OCI-LY1 (cell line): ENCODE results near the gene BBS2.

ENCODE experiments used
- H2AFZ ChIP-seq: fragments of 200-600 bp; sonication (generic), shearing (Covaris generic); 2 replicates; pipeline ENCODE4 v1.6.0; 2014; ENCODE audit warnings: antibody characterized with exemption, mild to moderate bottlenecking, low read length
- H3F3A ChIP-seq: fragments of 200-600 bp; sonication (generic), shearing (Covaris generic); 2 replicates; pipeline ENCODE4 v1.6.0; 2014; ENCODE audit warnings: mild to moderate bottlenecking, antibody characterized with exemption, low read length, moderate library complexity; ENCODE audit not compliant: insufficient read depth
- H3K27ac ChIP-seq: fragments of 200-600 bp; sonication (generic); 2 replicates; pipeline ENCODE4 v1.5.1; 2014; ENCODE audit warnings: low read length, mixed run types, mild to moderate bottlenecking, low read depth; ENCODE audit not compliant: poor library complexity, severe bottlenecking
- H3K27me3 ChIP-seq: fragments of 200-600 bp; sonication (generic); 2 replicates; pipeline ENCODE4 v1.6.0; 2014; ENCODE audit warnings: antibody characterized with exemption, mild to moderate bottlenecking, low read length, moderate library complexity; ENCODE audit not compliant: insufficient read depth
- H3K36me3 ChIP-seq: fragments of 200-600 bp; sonication (generic); 2 replicates; pipeline ENCODE4 v1.6.1; 2014; ENCODE audit warnings: mild to moderate bottlenecking, antibody characterized with exemption, low read length, moderate library complexity, mixed read lengths; ENCODE audit not compliant: insufficient read depth
- H3K4me1 ChIP-seq: fragments of 200-600 bp; sonication (generic); 2 replicates; pipeline ENCODE4 v1.5.1; 2014; ENCODE audit warnings: mild to moderate bottlenecking, low read length, moderate library complexity; ENCODE audit not compliant: insufficient read depth, severe bottlenecking
- H3K4me2 ChIP-seq: fragments of 200-600 bp; sonication (generic), shearing (Covaris generic); 2 replicates; pipeline ENCODE4 v1.6.1; 2014; ENCODE audit warnings: low read length
- H3K4me3 ChIP-seq: fragments of 200-600 bp; sonication (generic); 2 replicates; pipeline ENCODE4 v1.5.1; 2014; ENCODE audit warnings: low read length, low read depth, mild to moderate bottlenecking, mixed read lengths; ENCODE audit not compliant: poor library complexity, severe bottlenecking
- H3K79me2 ChIP-seq: fragments of 200-600 bp; shearing (Covaris generic); 2 replicates; pipeline ENCODE4 v1.6.1; 2016; ENCODE audit warnings: mixed run types, low read length, mixed read lengths; ENCODE audit not compliant: insufficient read depth
- H3K9ac ChIP-seq: fragments of 200-600 bp; sonication (generic), shearing (Covaris generic); 2 replicates; pipeline ENCODE4 v1.6.1; 2014; ENCODE audit warnings: mild to moderate bottlenecking, low read length, mixed read lengths
- H3K9me2 ChIP-seq: fragments of 200-600 bp; sonication (generic), shearing (Covaris generic); 2 replicates; pipeline ENCODE4 v1.6.1; 2014; ENCODE audit warnings: low read depth, mild to moderate bottlenecking, low read length, mixed read lengths
- H3K9me3 ChIP-seq: fragments of 200-600 bp; shearing (Covaris generic); 2 replicates; pipeline ENCODE4 v1.6.1; 2014; ENCODE audit warnings: low read length, mixed read lengths
- H4K20me1 ChIP-seq: fragments of 200-600 bp; sonication (generic), shearing (Covaris generic); 2 replicates; pipeline ENCODE4 v1.6.0; 2016; ENCODE audit warnings: mild to moderate bottlenecking, low read length; ENCODE audit not compliant: insufficient read depth
- CTCF ChIP-seq: fragments of 200-600 bp; sonication (generic), shearing (Covaris generic); IDR thresholded peaks from 2 replicates; pipeline ENCODE4 v1.5.1; 2017; ENCODE audit warnings: mild to moderate bottlenecking, antibody characterized with exemption, low read length, moderate library complexity, mixed read lengths
- EZH2 ChIP-seq: fragments of 200-600 bp; sonication (generic), shearing (Covaris generic); IDR thresholded peaks from 2 replicates; pipeline ENCODE4 v1.8.0; 2017; ENCODE audit warnings: borderline replicate concordance, mixed run types, mild to moderate bottlenecking, antibody characterized with exemption, low read length, moderate library complexity, mixed read lengths

Gene BBS2

GRCh38 chr16:56506941-56507340 lies 12.9 kb downstream of the BBS2 start:
- H3K79me2 ChIP-seq, result no peaks in the 10 kb centered on the region
- no peak overlapping the region for H3K4me3 ChIP-seq
- no peak overlapping the region for H3K4me2 ChIP-seq
- peaks cover 26% of the 10 kb centered on the region for H3K36me3 ChIP-seq
- H4K20me1 ChIP-seq, result no peaks in the 10 kb centered on the region
- no peak overlapping the region for H2AFZ ChIP-seq
- no peaks in the 10 kb centered on the region for H3F3A ChIP-seq
- no peaks in the 10 kb centered on the region for H3K4me1 ChIP-seq
- TF ChIP-seq CTCF (no peak), EZH2 (no peak)
- no peaks in the 10 kb centered on the region for H3K9me3 ChIP-seq
- H3K27me3 ChIP-seq, result no peaks in the 10 kb centered on the region
- no peak overlapping the region for H3K9ac ChIP-seq
- H3K27ac ChIP-seq, result no peak overlapping the region
- no peaks in the 10 kb centered on the region for H3K9me2 ChIP-seq

- H3K36me3 ChIP-seq, result peaks cover 35% of the 10 kb centered on the region; the same call in 1 of the 2 replicates
Measured at GRCh38 chr16:56505181-56505580, 14.6 kb downstream of the BBS2 start.

GRCh38 chr16:56493815-56494214 lies 26.0 kb downstream of the BBS2 start:
- no peak overlapping the region for H2AFZ ChIP-seq
- no peaks in the 10 kb centered on the region for H3K9me2 ChIP-seq
- H3K4me3 ChIP-seq, result no peak overlapping the region
- TF ChIP-seq EZH2, result no peak
- no peaks in the 10 kb centered on the region for H4K20me1 ChIP-seq
- H3F3A ChIP-seq, result no peaks in the 10 kb centered on the region
- peaks cover 9% of the 10 kb centered on the region; the same call in 1 of the 2 replicates for H3K36me3 ChIP-seq
- no peaks in the 10 kb centered on the region for H3K4me1 ChIP-seq
- no peaks in the 10 kb centered on the region for H3K9me3 ChIP-seq
- no peak overlapping the region for H3K9ac ChIP-seq
- H3K27ac ChIP-seq, result no peak overlapping the region
- no peaks in the 10 kb centered on the region for H3K27me3 ChIP-seq
- no peak overlapping the region for H3K4me2 ChIP-seq
- no peaks in the 10 kb centered on the region for H3K79me2 ChIP-seq

More at GRCh38 chr16:56505181-56505580, 14.6 kb downstream of the BBS2 start:
- no peaks in the 10 kb centered on the region for H3K9me3 ChIP-seq
- H3K79me2 ChIP-seq, result no peaks in the 10 kb centered on the region
- TF ChIP-seq CTCF, result no peak
- no peak for TF ChIP-seq EZH2
- no peaks in the 10 kb centered on the region for H3K4me1 ChIP-seq
- no peak overlapping the region for H3K9ac ChIP-seq
- H3K4me2 ChIP-seq, result no peak overlapping the region
- H3K27me3 ChIP-seq, result no peaks in the 10 kb centered on the region
- no peak overlapping the region for H3K4me3 ChIP-seq
- no peak overlapping the region for H2AFZ ChIP-seq
- no peaks in the 10 kb centered on the region for H3F3A ChIP-seq
- H3K27ac ChIP-seq, result no peak overlapping the region
- H3K9me2 ChIP-seq, result no peaks in the 10 kb centered on the region
- no peaks in the 10 kb centered on the region for H4K20me1 ChIP-seq

- Histone ChIP-seq H2AFZ (no peak overlapping the region), H3K4me2 (no peak overlapping the region), H3K4me3 (no peak overlapping the region), H3K9ac (no peak overlapping the region), H3K27me3 (no peaks in the 10 kb centered on the region), H3K36me3 (peaks cover 3% of the 10 kb centered on the region; the same call in 1 of the 2 replicates), H3K27ac (no peak overlapping the region), H3K4me1 (no peaks in the 10 kb centered on the region), H3K9me3 (no peaks in the 10 kb centered on the region), H3F3A (no peaks in the 10 kb centered on the region), H3K79me2 (no peaks in the 10 kb centered on the region), H4K20me1 (no peaks in the 10 kb centered on the region), H3K9me2 (no peaks in the 10 kb centered on the region)
- TF ChIP-seq EZH2, result no peak
- no peak for TF ChIP-seq CTCF
Measured at GRCh38 chr16:56493126-56493525, 26.7 kb downstream of the BBS2 start.
